Lower leg skin (tissue), 4 donors: ENCODE data around the gene TNIK. TPM values are rescaled to one million over a fixed set of nuclear protein-coding genes. Genes with fewer than 3 reads are reported as not detected.
"Not testable (repeated sequence)": the region's sequence is repeated elsewhere in the genome, so short reads cannot be mapped to it uniquely, and the experiment has no call there.

ENCODE experiments used
- DNase-seq, 2 donors: peaks; one replicate each; pipeline ENCODE4 v3.0.0-alpha.2; 2019; ENCODE audit warnings: low spot score in 2 of 2
- H3K4me3 ChIP-seq: fragments of 200-600 bp; sonication (generic); 2 replicates; pipeline ENCODE4 v1.5.1; 2017; ENCODE audit warnings: mild to moderate bottlenecking, low read depth; ENCODE audit not compliant: poor library complexity, severe bottlenecking
- CTCF ChIP-seq, 3 donors: fragments of 450-650 bp; IDR thresholded peaks; one replicate each; pipeline ENCODE4 v1.5.1; 2016; ENCODE audit warnings: antibody characterized with exemption in 3 of 3, mild to moderate bottlenecking in 3 of 3, moderate library complexity in 2 of 3
- POLR2A ChIP-seq, 2 donors: fragments of 450-650 bp; IDR thresholded peaks; one replicate each; pipeline ENCODE4 v1.6.1; 2016 to 2017; ENCODE audit warnings: antibody characterized with exemption in 2 of 2, mild to moderate bottlenecking in 1 of 2, moderate library complexity in 1 of 2
- WGBS, 2 donors: methylation state at CpG; one replicate each; pipeline ENCODE4 v1.1.5; 2018; 5-methylcytosine and 5-hydroxymethylcytosine counted together
- intact Hi-C: fragments of 100-400 bp; cut with DNase I; formaldehyde crosslinking; loops from one replicate; pipeline ENCODE4 v1.15.0; 2023; ENCODE audit warnings: low total_unique reads
- total RNA-seq, 4 donors: library from RNA; depleted of rRNA; stranded (reverse); fragments of >200 nt; gene quantifications; one replicate each; pipeline ENCODE4 v1.1.0, GENCODE V29; 2016

The TNIK gene
- total RNA-seq, 4 donors from 2014 or later, result 0.72 to 4.7 (median 2.4) TPM

- 85 to 92% methylated on average over 1 of the region's 1 CpG for WGBS, 2 donors
- no peak for TF ChIP-seq CTCF (IDR thresholded peaks at IDR 0.05)
- TF ChIP-seq POLR2A (IDR thresholded peaks at IDR 0.05), result no peak
- H3K4me3 ChIP-seq, result no peak overlapping the region
- intact Hi-C loops, result no loop called here
- no peak for DNase-seq
Observed at GRCh38 chr3:171293142-171293782, 166.9 kb downstream of the TNIK start.

- H3K4me3 ChIP-seq, result no peak overlapping the region
- TF ChIP-seq POLR2A (IDR thresholded peaks at IDR 0.05) (no peak), CTCF (IDR thresholded peaks at IDR 0.05) (no peak)
- DNase-seq, result no peak
- WGBS, 2 donors, result 30 to 31% methylated on average over 2 of the region's 2 CpGs
- intact Hi-C loops, result no loop called here
Observed at GRCh38 chr3:171290680-171291079, 169.5 kb downstream of the TNIK start.

- DNase-seq, result no peak
- no peak overlapping the region for H3K4me3 ChIP-seq
- intact Hi-C loops, result no loop called here
- TF ChIP-seq POLR2A (IDR thresholded peaks at IDR 0.05) (no peak), CTCF (IDR thresholded peaks at IDR 0.05) (no peak)
Observed at GRCh38 chr3:171289291-171289690, 170.9 kb downstream of the TNIK start.

- H3K4me3 ChIP-seq, DNase-seq, intact Hi-C loops: not testable (repeated sequence)
- 89 to 91% methylated on average over 3 of the region's 3 CpGs for WGBS, 2 donors
Observed at GRCh38 chr3:171287761-171288160, 172.4 kb downstream of the TNIK start.

- intact Hi-C loops, result no loop called here
- 32 to 41% methylated on average over 1 of the region's 1 CpG for WGBS, 2 donors
- DNase-seq, result no peak
Observed at GRCh38 chr3:171286580-171287249, 173.5 kb downstream of the TNIK start.

More at GRCh38 chr3:171286580-171287249, 173.5 kb downstream of the TNIK start:
- H3K4me3 ChIP-seq, result no peak overlapping the region
- no peak for TF ChIP-seq POLR2A (IDR thresholded peaks at IDR 0.05)
- TF ChIP-seq CTCF (IDR thresholded peaks at IDR 0.05), result no peak
